ENCODE data around the gene TMEM150A.
"Not testable (repeated sequence)": the region's sequence is repeated elsewhere in the genome, so short reads cannot be mapped to it uniquely, and the experiment has no call there.

The TMEM150A gene

GRCh38 chr2:85615413-85615728 lies 12.9 kb upstream of the TMEM150A start:
- DNase-seq = no peak
- H3K27ac ChIP-seq = no peak overlapping the region
- TF ChIP-seq, protein P1, sequence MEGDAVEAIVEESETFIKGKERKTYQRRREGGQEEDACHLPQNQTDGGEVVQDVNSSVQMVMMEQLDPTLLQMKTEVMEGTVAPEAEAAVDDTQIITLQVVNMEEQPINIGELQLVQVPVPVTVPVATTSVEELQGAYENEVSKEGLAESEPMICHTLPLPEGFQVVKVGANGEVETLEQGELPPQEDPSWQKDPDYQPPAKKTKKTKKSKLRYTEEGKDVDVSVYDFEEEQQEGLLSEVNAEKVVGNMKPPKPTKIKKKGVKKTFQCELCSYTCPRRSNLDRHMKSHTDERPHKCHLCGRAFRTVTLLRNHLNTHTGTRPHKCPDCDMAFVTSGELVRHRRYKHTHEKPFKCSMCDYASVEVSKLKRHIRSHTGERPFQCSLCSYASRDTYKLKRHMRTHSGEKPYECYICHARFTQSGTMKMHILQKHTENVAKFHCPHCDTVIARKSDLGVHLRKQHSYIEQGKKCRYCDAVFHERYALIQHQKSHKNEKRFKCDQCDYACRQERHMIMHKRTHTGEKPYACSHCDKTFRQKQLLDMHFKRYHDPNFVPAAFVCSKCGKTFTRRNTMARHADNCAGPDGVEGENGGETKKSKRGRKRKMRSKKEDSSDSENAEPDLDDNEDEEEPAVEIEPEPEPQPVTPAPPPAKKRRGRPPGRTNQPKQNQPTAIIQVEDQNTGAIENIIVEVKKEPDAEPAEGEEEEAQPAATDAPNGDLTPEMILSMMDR (IDR thresholded peaks at IDR 0.05; ENCODE audit: low read depth, low read length, missing control alignments) = no peak
- H3K4me3 ChIP-seq (ENCODE audit: low read depth, low read length) = no peak overlapping the region
- no peaks in the 10 kb centered on the region for H3K27me3 ChIP-seq (replicated peaks)
- no peaks in the 10 kb centered on the region for H3K36me3 ChIP-seq (replicated peaks)
- in situ Hi-C loops (cut with HindIII; ENCODE audit: low pct_ligation_motif_present, low sequenced_read_pairs) = no loop called here

DNA sequence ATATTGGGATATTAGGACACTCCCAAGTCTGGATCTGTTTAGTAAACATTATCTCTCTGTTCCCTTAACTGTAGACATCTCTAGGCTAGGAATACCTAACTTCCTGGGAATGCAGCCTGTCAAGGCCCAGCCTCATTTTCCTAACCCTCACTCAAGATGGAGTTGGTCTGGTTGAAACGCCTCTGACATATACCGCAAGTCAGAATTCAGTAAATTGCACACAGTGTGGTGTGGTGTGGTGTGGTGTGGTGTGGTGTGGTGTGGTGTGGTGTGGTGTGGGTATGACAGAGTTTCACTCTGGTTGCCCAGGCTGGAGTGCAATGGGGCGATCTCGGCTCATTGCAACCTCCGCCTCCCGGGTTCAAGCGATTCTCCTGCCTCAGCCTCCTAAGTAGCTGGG lies 12.3 kb upstream of the TMEM150A start:
- H3K36me3 ChIP-seq (replicated peaks); DNase-seq; in situ Hi-C loops (cut with HindIII; ENCODE audit: low pct_ligation_motif_present, low sequenced_read_pairs): not testable (repeated sequence)

GRCh38 chr2:85613717-85614515 lies 11.4 kb upstream of the TMEM150A start:
- Histone ChIP-seq H3K36me3 (replicated peaks) (peaks cover 3% of the 10 kb centered on the region), H3K27ac (no peak overlapping the region), H3K4me3 (ENCODE audit: low read depth, low read length) (no peak overlapping the region), H3K27me3 (replicated peaks) (no peaks in the 10 kb centered on the region)
- DNase-seq = no peak
- in situ Hi-C loops (cut with HindIII; ENCODE audit: low pct_ligation_motif_present, low sequenced_read_pairs) = no loop called here
- TF ChIP-seq, protein P1 (IDR thresholded peaks at IDR 0.05; ENCODE audit: low read depth, low read length, missing control alignments) = no peak

More for the DNA sequence above, 12.3 kb upstream of the TMEM150A start:
- H3K4me3 ChIP-seq (ENCODE audit: low read depth, low read length); H3K27ac ChIP-seq; H3K27me3 ChIP-seq (replicated peaks): not testable (repeated sequence)

DNA sequence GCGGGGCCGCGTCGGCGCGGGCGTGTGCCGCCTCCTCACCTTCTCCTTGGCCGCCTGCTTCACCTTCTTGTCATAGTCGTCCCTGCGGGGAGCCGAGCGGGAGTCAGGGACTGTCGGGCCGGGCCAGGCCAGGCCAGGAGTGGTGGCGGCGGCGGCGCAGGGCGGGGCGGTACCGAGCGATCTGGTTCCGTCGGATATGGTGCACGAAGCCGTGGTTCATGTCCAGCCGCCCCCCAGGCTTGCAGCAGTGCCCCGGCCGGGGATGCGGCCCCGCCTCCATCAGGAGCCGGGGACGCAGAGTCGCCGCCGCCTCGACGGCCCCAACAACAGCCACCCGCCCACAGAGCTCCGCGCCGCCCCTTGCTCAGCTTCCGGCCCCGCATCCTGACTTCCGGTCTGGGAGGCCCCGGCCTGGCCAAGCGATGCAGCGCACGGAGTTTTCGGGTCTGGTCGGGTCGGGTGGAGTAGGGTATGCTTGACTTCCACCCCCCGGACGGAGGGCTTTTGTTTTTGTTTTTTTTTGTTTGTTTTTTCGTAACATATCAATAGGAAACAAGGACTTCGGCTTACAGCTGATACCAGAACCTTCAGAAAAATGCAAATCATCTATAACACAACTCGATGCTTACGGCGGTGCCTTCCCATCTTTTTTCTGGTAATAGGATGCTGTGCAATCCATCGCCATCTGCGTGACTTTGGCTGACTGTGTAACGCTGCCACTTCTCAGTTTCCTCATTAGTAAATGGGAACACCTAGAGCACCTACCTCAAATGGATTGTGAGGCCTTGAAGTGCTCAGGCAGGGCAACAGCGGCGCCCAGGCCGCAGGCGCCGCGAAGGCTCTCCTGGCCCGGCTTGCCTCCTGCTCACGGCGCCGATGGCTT lies 9.4 kb upstream of the TMEM150A start, which contains the start of gene C2orf68:
Gene C2orf68 (minus strand): TSS at position 362 of the 883 bp plus-strand sequence. CDS start 82 bp downstream, at position 280.
- no peaks in the 10 kb centered on the region for H3K27me3 ChIP-seq (replicated peaks)
- peak; percentile 76 for DNase-seq
- H3K4me3 ChIP-seq (ENCODE audit: low read depth, low read length) = peak within 1 kb of the TSS; percentile 74
- H3K27ac ChIP-seq = peak within 1 kb of the TSS; percentile 56
- H3K36me3 ChIP-seq (replicated peaks) = peaks cover 9% of the 10 kb centered on the region
- in situ Hi-C loops (cut with HindIII; ENCODE audit: low pct_ligation_motif_present, low sequenced_read_pairs) = no loop called here
- TF ChIP-seq, protein P1 (IDR thresholded peaks at IDR 0.05; ENCODE audit: low read depth, low read length, missing control alignments) = no peak

DNA sequence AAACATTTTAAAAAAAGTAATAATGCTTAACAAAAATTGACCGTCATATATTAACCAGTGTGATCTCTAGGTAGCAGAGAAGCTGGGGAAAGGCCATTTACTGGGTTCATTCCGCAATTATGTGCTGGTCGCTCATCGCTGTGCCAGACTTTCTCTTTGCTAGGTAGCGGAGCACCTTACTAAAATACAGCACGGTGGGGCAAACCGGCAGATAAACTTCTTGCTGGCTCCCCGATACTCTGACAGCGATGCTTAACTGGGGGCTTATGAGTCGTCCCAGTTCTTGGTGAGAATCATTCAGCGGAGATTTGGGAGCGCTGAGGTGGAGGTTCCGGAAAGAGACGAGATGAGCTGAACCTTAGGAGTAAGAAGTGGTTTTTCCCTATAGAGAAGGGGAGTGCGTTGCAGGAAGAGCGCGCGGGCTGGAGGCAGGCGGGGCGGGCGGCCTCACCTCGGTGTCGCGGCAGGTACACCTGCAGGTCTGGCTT lies 8.8 kb upstream of the TMEM150A start:
- Histone ChIP-seq H3K36me3 (replicated peaks) (peaks cover 9% of the 10 kb centered on the region), H3K27me3 (replicated peaks) (no peaks in the 10 kb centered on the region), H3K4me3 (ENCODE audit: low read depth, low read length) (peak overlapping the region; percentile 74), H3K27ac (peak overlapping the region; percentile 56)
- DNase-seq = no peak
- TF ChIP-seq, protein P1 (IDR thresholded peaks at IDR 0.05; ENCODE audit: low read depth, low read length, missing control alignments) = no peak
- in situ Hi-C loops (cut with HindIII; ENCODE audit: low pct_ligation_motif_present, low sequenced_read_pairs) = no loop called here
